ENCODE data around the gene NOP53.

Gene NOP53

DNA sequence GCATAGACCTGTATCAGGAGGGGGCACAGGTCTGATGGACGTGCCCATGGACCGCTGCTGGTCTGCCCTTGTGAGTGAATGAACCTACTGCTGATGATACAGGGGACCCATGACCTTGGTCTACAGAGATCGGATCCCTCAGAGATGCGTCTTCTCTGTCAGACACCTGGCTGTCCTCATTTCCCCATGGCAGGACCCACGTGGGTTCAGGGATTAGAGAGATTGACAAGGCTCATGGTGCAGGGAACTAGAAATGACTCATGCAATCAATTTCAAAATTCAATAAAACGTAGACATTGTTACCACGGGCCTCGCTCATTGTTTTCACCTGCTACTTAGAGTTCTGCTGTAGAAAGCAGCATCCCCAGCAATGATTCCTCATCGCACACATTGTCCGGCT is 60.0 kb downstream of the NOP53 start:
- no peak for DNase-seq (ENCODE audit: low read depth)
- H3K4me3 ChIP-seq (ENCODE audit: low read length), result no peak overlapping the region
- TF ChIP-seq, protein P1, sequence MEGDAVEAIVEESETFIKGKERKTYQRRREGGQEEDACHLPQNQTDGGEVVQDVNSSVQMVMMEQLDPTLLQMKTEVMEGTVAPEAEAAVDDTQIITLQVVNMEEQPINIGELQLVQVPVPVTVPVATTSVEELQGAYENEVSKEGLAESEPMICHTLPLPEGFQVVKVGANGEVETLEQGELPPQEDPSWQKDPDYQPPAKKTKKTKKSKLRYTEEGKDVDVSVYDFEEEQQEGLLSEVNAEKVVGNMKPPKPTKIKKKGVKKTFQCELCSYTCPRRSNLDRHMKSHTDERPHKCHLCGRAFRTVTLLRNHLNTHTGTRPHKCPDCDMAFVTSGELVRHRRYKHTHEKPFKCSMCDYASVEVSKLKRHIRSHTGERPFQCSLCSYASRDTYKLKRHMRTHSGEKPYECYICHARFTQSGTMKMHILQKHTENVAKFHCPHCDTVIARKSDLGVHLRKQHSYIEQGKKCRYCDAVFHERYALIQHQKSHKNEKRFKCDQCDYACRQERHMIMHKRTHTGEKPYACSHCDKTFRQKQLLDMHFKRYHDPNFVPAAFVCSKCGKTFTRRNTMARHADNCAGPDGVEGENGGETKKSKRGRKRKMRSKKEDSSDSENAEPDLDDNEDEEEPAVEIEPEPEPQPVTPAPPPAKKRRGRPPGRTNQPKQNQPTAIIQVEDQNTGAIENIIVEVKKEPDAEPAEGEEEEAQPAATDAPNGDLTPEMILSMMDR (conservative IDR thresholded peaks at IDR 0.05; ENCODE audit: low read length), result no peak

- no peak for DNase-seq (ENCODE audit: low read depth)
- H3K4me3 ChIP-seq (ENCODE audit: low read length), result no peak overlapping the region
- TF ChIP-seq, protein P1 (conservative IDR thresholded peaks at IDR 0.05; ENCODE audit: low read length), result no peak
These were observed 61.1 kb downstream of the NOP53 start for GRCh38 chr19:47806435-47806834.
